ENCODE measurements around the gene SVIL. TPM values are rescaled to one million over a fixed set of nuclear protein-coding genes. Genes with fewer than 3 reads are reported as not detected.
A peak's percentile ranks its signal among the peaks of the same experiment; 100 is the strongest.

SVIL gene
- total and polyA plus RNA-seq, 2 of the 13 experiments (the other 11 are each of a cell fraction or from before 2014, with no cell fraction given): 3.9 to 12.1 TPM

DNA sequence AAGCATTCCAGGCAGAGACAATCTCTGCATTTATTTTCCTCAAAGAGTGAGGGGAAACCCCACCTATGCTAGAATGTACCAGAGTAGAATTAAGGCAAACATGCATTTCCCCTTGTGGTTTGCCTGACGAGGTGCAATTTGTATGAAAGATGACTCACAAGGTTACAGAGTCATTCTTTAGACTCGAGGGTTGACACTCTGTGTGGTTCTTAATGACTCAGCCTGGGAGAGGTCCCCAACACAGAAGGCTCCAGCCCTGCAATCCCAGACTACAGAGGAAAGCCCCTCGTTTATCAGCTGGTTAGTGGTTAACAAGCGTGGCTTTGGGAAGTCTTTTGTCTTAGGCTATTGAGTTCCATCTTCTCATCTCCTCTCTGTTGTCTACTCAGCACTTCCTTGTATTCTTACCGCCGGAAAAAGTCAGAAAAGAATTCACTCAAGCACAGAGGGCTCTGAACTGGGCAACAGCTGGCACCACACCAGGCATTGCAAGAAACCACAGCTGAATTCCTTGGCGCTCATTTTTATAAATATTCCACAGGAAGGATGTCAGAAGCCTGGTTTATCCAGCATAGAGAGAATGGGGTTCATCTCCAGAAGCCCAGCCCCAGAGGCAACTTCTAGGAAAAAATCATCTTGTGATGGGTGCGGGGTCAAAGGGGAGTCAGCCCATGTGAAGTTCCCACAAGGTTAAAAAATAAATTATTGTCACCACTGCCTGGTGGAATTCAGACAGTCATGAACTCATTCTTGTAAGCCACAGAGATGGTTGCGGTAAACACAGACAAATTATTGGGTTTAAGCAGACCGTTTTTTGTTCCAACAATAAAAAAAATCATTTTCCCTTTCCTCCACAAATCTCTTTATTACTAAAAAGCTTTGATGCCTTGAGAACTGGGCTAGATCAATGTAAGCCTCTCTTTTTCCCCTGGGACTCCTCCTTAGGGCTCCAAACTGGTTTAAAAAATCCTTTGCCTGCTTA lies 24.5 kb upstream of the SVIL start (continued):
- TF ChIP-seq, protein P1, sequence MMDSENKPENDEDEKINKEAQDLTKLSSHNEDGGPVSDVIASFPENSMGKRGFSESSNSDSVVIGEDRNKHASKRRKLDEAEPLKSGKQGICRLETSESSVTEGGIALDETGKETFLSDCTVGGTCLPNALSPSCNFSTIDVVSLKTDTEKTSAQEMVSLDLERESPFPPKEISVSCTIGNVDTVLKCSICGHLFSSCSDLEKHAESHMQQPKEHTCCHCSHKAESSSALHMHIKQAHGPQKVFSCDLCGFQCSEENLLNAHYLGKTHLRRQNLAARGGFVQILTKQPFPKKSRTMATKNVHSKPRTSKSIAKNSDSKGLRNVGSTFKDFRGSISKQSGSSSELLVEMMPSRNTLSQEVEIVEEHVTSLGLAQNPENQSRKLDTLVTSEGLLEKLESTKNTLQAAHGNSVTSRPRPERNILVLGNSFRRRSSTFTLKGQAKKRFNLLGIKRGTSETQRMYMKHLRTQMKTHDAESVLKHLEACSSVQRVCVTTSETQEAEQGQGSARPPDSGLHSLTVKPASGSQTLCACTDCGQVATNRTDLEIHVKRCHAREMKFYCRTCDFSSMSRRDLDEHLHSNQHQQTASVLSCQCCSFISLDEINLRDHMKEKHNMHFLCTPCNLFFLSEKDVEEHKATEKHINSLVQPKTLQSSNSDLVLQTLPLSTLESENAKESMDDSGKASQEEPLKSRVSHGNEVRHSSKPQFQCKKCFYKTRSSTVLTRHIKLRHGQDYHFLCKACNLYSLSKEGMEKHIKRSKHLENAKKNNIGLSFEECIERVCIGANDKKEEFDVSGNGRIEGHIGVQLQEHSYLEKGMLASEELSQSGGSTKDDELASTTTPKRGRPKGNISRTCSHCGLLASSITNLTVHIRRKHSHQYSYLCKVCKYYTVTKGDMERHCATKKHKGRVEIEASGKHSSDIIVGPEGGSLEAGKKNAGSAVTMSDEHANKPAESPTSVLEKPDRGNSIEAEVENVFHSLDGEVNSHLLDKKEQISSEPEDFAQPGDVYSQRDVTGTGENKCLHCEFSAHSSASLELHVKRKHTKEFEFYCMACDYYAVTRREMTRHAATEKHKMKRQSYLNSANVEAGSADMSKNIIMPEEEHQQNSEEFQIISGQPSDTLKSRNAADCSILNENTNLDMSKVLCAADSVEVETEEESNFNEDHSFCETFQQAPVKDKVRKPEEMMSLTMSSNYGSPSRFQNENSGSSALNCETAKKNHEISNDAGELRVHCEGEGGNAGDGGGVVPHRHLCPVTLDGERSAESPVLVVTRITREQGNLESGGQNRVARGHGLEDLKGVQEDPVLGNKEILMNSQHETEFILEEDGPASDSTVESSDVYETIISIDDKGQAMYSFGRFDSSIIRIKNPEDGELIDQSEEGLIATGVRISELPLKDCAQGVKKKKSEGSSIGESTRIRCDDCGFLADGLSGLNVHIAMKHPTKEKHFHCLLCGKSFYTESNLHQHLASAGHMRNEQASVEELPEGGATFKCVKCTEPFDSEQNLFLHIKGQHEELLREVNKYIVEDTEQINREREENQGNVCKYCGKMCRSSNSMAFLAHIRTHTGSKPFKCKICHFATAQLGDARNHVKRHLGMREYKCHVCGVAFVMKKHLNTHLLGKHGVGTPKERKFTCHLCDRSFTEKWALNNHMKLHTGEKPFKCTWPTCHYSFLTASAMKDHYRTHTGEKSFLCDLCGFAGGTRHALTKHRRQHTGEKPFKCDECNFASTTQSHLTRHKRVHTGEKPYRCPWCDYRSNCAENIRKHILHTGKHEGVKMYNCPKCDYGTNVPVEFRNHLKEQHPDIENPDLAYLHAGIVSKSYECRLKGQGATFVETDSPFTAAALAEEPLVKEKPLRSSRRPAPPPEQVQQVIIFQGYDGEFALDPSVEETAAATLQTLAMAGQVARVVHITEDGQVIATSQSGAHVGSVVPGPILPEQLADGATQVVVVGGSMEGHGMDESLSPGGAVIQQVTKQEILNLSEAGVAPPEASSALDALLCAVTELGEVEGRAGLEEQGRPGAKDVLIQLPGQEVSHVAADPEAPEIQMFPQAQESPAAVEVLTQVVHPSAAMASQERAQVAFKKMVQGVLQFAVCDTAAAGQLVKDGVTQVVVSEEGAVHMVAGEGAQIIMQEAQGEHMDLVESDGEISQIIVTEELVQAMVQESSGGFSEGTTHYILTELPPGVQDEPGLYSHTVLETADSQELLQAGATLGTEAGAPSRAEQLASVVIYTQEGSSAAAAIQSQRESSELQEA (CRISPR knock-in tag; IDR thresholded peaks at IDR 0.05; ENCODE audit: not compliant biosample characterization): no peak
- TF ChIP-seq NFKBIZ (CRISPR knock-in tag; IDR thresholded peaks at IDR 0.05) (0 out of 2 replicates have a peak, but pooled peaks have one; percentile 40), ZC3H4 (CRISPR knock-in tag; IDR thresholded peaks at IDR 0.05; ENCODE audit: borderline replicate concordance) (no peak), NR2F6 (IDR thresholded peaks at IDR 0.05) (0 out of 2 replicates have a peak, but pooled peaks have one; percentile 27), NR2F6 (CRISPR knock-in tag; IDR thresholded peaks at IDR 0.05) (no peak), FOSL2 (CRISPR knock-in tag; IDR thresholded peaks at IDR 0.05) (peak; percentile 96), ZNF816 (CRISPR knock-in tag; IDR thresholded peaks at IDR 0.05; ENCODE audit: borderline replicate concordance) (no peak), PHF21A (CRISPR knock-in tag; IDR thresholded peaks at IDR 0.05) (0 out of 2 replicates have a peak, but pooled peaks have one; percentile 21), GFI1 (CRISPR knock-in tag; IDR thresholded peaks at IDR 0.05; ENCODE audit: borderline replicate concordance) (peak; percentile 73), GATAD2A (CRISPR knock-in tag; IDR thresholded peaks at IDR 0.05) (peak; percentile 49), SOX5 (CRISPR knock-in tag; IDR thresholded peaks at IDR 0.05; ENCODE audit: borderline replicate concordance) (peak; percentile 38; the same call in 1 of the 2 replicates), PRPF4 (IDR thresholded peaks at IDR 0.05; ENCODE audit: low read depth, low read length, poor library complexity, severe bottlenecking) (no peak), CBFB (CRISPR knock-in tag; IDR thresholded peaks at IDR 0.05) (peak; percentile 44; the same call in 1 of the 2 replicates), TBX2 (CRISPR knock-in tag; IDR thresholded peaks at IDR 0.05; ENCODE audit: borderline replicate concordance) (peak; percentile 34; the same call in 1 of the 2 replicates), ISL2 (CRISPR knock-in tag; IDR thresholded peaks at IDR 0.05) (0 out of 2 replicates have a peak, but pooled peaks have one; percentile 14), RFXAP (CRISPR knock-in tag; IDR thresholded peaks at IDR 0.05; ENCODE audit: borderline replicate concordance) (no peak), ZNF644 (CRISPR knock-in tag; IDR thresholded peaks at IDR 0.05; ENCODE audit: low read depth) (peak; percentile 21; the same call in 1 of the 2 replicates), FOSL1 (CRISPR knock-in tag; IDR thresholded peaks at IDR 0.05; ENCODE audit: borderline replicate concordance) (peak; percentile 49; the same call in 1 of the 2 replicates), JUND (CRISPR knock-in tag; IDR thresholded peaks at IDR 0.05) (0 out of 2 replicates have a peak, but pooled peaks have one; percentile 22)
- TF ChIP-seq, protein P2, sequence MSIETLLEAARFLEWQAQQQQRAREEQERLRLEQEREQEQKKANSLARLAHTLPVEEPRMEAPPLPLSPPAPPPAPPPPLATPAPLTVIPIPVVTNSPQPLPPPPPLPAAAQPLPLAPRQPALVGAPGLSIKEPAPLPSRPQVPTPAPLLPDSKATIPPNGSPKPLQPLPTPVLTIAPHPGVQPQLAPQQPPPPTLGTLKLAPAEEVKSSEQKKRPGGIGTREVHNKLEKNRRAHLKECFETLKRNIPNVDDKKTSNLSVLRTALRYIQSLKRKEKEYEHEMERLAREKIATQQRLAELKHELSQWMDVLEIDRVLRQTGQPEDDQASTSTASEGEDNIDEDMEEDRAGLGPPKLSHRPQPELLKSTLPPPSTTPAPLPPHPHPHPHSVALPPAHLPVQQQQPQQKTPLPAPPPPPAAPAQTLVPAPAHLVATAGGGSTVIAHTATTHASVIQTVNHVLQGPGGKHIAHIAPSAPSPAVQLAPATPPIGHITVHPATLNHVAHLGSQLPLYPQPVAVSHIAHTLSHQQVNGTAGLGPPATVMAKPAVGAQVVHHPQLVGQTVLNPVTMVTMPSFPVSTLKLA (IDR thresholded peaks at IDR 0.05): no peak
